Small intestine (tissue), 16 donors: ENCODE results near the gene RAB31. TPM values are rescaled to one million over a fixed set of nuclear protein-coding genes. Genes with fewer than 3 reads are reported as not detected.

ENCODE experiments used
- DNase-seq, 2 donors: peaks; one replicate each; pipeline versions ENCODE4 v3.0.0 to v3.0.0-alpha.2; 2013
- FAIRE-seq: peaks from 2 replicates; lab custom pipeline; 2012; peaks lifted over from hg19 to GRCh38; lab: Jason Lieb, UNC
- H3K27ac ChIP-seq, 3 donors: one replicate each; pipeline ENCODE4 v1.5.1; 2013; ENCODE audit warnings: low read length in 2 of 3, mild to moderate bottlenecking in 2 of 3, control low read depth in 1 of 3, inconsistent platforms in 1 of 3, low read depth in 1 of 3, moderate library complexity in 1 of 3
- H3K27me3 ChIP-seq, 3 donors: one replicate each; pipeline ENCODE4 v1.6.1; 2013; ENCODE audit warnings: low read length in 3 of 3, inconsistent platforms in 1 of 3; ENCODE audit not compliant: control insufficient read depth in 3 of 3, insufficient read depth in 3 of 3
- H3K36me3 ChIP-seq, 3 donors: one replicate each; pipeline ENCODE4 v1.6.1; 2013; ENCODE audit warnings: low read length in 3 of 3, inconsistent platforms in 1 of 3, low read depth in 1 of 3, mild to moderate bottlenecking in 1 of 3, moderate library complexity in 1 of 3; ENCODE audit not compliant: control insufficient read depth in 3 of 3, insufficient read depth in 2 of 3
- H3K4me1 ChIP-seq, 3 donors: one replicate each; pipeline ENCODE4 v1.6.1; 2013; ENCODE audit warnings: low read length in 2 of 3, inconsistent platforms in 1 of 3, low read depth in 1 of 3, mild to moderate bottlenecking in 1 of 3, moderate library complexity in 1 of 3; ENCODE audit not compliant: control insufficient read depth in 3 of 3, insufficient read depth in 2 of 3
- H3K4me3 ChIP-seq, 3 donors: one replicate each; pipeline ENCODE4 v1.5.1; 2013; ENCODE audit warnings: low read length in 3 of 3, control low read depth in 1 of 3, inconsistent platforms in 1 of 3, low read depth in 1 of 3, mild to moderate bottlenecking in 1 of 3, moderate library complexity in 1 of 3
- H3K9me3 ChIP-seq, 2 donors: one replicate each; pipeline ENCODE4 v1.6.1; 2013; ENCODE audit warnings: low read depth in 1 of 2, low read length in 1 of 2; ENCODE audit not compliant: control insufficient read depth in 2 of 2, insufficient read depth in 1 of 2
- WGBS, 3 donors: extraction: QIAGEN DNeasy Blood & Tissue Kit; methylation state at CpG; one replicate each; pipeline ENCODE4 v1.1.7; 2013; 5-methylcytosine and 5-hydroxymethylcytosine counted together
- long read RNA-seq, 10 donors: transcript quantifications; one replicate each; lab custom pipeline, GENCODE V29; 2026
- polyA plus RNA-seq, 4 donors: library from polyadenylated mRNA; stranded (reverse) in 3 of 4; unstranded in 1 of 4; fragments of 200-250 nt in 3 of 4; fragments of 120-200 nt in 1 of 4; gene quantifications; one replicate each; pipeline versions ENCODE4 v1.2.1 to v1.2.3, GENCODE V29; 2013
- donor health status: healthy with polysubstance abuse.
- donor health status: control.
- donor health status: control.
- donor health status: Bipolar disorder and iron deficiency.
- donor health status: healthy.

Gene RAB31
- 10 to 100 TPM in 2 of 4 donors, 1 to 10 TPM in 2; 4.2 to 18.4 (median 12.3) TPM for polyA plus RNA-seq
- long read RNA-seq, donor 1 = 0 reads
- long read RNA-seq, donor 2, full-length matches to known transcripts = 2 of 2 reads
- long read RNA-seq, donor 2, partial matches to known transcripts = 0 of 2 reads
- long read RNA-seq, donor 2, other reads (novel, unspliced or antisense) = 0 of 2 reads
- long read RNA-seq, donor 3, full-length matches to known transcripts = 6 of 6 reads
- long read RNA-seq, donor 3, partial matches to known transcripts = 0 of 6 reads
- long read RNA-seq, donor 3, other reads (novel, unspliced or antisense) = 0 of 6 reads
- long read RNA-seq, donor 4 = 0 reads
- long read RNA-seq, donor 5, full-length matches to known transcripts = 2 of 2 reads
- long read RNA-seq, donor 5, partial matches to known transcripts = 0 of 2 reads
- long read RNA-seq, donor 5, other reads (novel, unspliced or antisense) = 0 of 2 reads
- long read RNA-seq, donor 6 = 0 reads
- long read RNA-seq, donor 7, full-length matches to known transcripts = 4 of 4 reads
- long read RNA-seq, donor 7, partial matches to known transcripts = 0 of 4 reads
- long read RNA-seq, donor 7, other reads (novel, unspliced or antisense) = 0 of 4 reads
- long read RNA-seq, donor 8 = 0 reads
- long read RNA-seq, donor 9, full-length matches to known transcripts = 1 of 1 reads
- long read RNA-seq, donor 9, partial matches to known transcripts = 0 of 1 reads
- long read RNA-seq, donor 9, other reads (novel, unspliced or antisense) = 0 of 1 reads
- long read RNA-seq, donor 10, full-length matches to known transcripts = 14 of 14 reads
- long read RNA-seq, donor 10, partial matches to known transcripts = 0 of 14 reads
- long read RNA-seq, donor 10, other reads (novel, unspliced or antisense) = 0 of 14 reads

DNA sequence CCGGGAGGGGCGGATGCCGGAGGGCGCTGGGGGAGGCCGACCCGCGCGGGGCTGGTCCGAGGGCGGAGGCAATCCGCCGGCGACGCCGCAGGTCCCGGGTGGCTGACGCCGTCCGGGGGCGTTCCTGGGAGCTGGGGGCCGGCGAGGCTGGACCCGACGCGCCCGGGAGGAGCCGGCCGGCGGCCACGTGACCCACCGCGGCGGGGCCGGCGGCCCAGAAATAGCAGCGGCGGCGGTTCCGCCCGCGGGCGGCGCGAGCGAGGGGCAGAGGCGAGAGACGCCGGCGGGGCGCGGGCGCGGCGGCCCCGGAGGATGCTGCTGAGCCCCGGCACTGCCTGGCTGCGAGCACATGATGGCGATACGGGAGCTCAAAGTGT lies at the start of gene RAB31:
TSS of gene RAB31 (plus strand) at position 245 of the 377 bp plus-strand sequence. CDS start at position 350, 105 bp downstream.
- Histone ChIP-seq H3K4me1 (peaks cover 0 to 8% (median 3%) of the 10 kb centered on the region in 3 donors), H3K27me3 (peaks cover 0 to 53% (median 0%) of the 10 kb centered on the region in 3 donors), H3K9me3 (no peaks in the 10 kb centered on the region), H3K27ac (peak within 1 kb of the TSS; percentile 42 to 91 (median 82)), H3K36me3 (no peaks in the 10 kb centered on the region), H3K4me3 (peak within 1 kb of the TSS; percentile 58 to 70 (median 58))
- DNase-seq = peak; percentile 29 to 82
- WGBS, 3 donors = 1 to 2% (median 1%) methylated on average over 13 to 59 of the region's 59 CpGs
- no peak for FAIRE-seq

DNA sequence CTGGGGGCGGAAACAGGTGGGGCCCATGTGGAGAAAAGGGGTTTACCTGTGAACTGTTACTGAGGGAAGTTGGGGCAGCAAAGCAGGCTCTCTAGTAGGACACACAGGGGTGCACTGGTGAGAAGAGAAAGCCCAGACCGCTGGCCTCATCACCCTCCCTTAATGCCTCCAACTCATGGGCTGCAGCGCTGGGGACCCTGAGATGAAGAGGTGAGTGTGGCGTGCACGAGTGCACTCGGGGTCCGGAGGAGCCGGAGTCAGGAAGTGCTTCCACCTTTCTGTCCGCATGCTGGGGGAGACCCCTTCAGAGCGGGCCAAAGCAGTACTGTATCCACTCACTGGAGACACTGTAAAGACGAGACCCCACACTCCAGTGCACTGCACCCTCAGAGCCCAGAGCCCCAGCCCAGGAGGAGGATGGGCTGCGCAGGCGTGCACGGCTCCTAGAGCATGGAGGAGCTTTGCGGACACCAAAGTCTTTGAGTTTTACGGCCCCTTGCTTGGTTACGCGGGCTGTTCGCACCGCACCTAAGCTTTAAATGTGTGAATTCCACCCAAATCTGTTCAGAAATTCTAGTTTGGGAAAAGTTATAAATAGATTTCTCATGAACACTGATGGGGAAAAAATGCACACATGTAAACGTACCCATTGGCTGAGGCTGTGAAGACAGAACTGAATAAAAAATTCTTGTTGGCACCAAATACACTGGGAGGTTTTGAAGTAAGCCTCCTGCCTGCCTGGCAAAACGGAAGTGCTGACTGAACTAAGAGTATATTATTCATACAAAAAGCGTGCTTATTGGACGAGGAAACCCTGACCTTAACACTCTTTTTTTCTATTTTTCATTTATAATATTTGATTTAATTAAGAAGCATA lies 48.4 kb upstream of the RAB31 start:
- H3K27me3 ChIP-seq = no peaks in the 10 kb centered on the region
- WGBS, 3 donors = 91 to 95% (median 93%) methylated on average over 24 of the region's 24 CpGs
- no peaks in the 10 kb centered on the region for H3K36me3 ChIP-seq
- peaks cover 0 to 5% (median 0%) of the 10 kb centered on the region in 3 donors for H3K4me1 ChIP-seq
- no peak overlapping the region for H3K4me3 ChIP-seq
- FAIRE-seq (no peak), DNase-seq (no peak)
- no peaks in the 10 kb centered on the region for H3K9me3 ChIP-seq
- H3K27ac ChIP-seq = no peak overlapping the region

DNA sequence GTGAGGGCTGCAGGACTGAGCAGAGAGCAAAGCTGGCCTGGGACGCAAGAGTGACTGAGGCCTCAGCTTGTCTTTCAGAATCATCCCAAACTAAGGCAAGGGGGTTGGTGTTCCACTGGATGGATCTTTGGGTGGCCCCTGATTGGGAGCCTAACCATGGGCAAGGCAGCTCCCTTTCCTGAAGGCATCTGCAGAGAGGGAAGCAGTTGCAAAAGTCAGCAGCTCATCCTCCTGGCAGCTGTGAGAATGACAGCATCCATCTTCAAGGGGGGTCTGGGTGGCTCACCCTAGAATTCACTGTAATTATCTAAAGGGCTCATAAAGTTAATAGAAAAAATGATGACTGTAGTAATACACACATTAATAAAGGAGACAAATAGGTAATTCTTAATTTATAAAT lies 46.5 kb upstream of the RAB31 start:
- FAIRE-seq (no peak), DNase-seq (no peak)
- H3K27me3 ChIP-seq = no peaks in the 10 kb centered on the region

GRCh38 chr18:9663377-9663776 lies 44.7 kb upstream of the RAB31 start:
- 84 to 90% (median 87%) methylated on average over 8 of the region's 8 CpGs for WGBS, 3 donors
- H3K4me1 ChIP-seq = peaks cover 0 to 8% (median 0%) of the 10 kb centered on the region in 3 donors
- peak in 1 of 2 donors; percentile 23 for DNase-seq
- H3K27me3 ChIP-seq = no peaks in the 10 kb centered on the region
- H3K27ac ChIP-seq = no peak overlapping the region
- FAIRE-seq = no peak
- H3K9me3 ChIP-seq = no peaks in the 10 kb centered on the region
- no peak overlapping the region for H3K4me3 ChIP-seq
- no peaks in the 10 kb centered on the region for H3K36me3 ChIP-seq

More for the DNA sequence above, 46.5 kb upstream of the RAB31 start:
- Histone ChIP-seq H3K4me1 (peaks cover 0 to 11% (median 0%) of the 10 kb centered on the region in 3 donors), H3K36me3 (no peaks in the 10 kb centered on the region), H3K9me3 (no peaks in the 10 kb centered on the region), H3K4me3 (no peak overlapping the region), H3K27ac (no peak overlapping the region)
- WGBS, 3 donors = 91 to 100% (median 100%) methylated on average over 1 of the region's 1 CpG

- Histone ChIP-seq H3K4me3 (no peak overlapping the region), H3K4me1 (peaks cover 0 to 8% (median 0%) of the 10 kb centered on the region in 3 donors), H3K27ac (no peak overlapping the region), H3K36me3 (no peaks in the 10 kb centered on the region), H3K9me3 (no peaks in the 10 kb centered on the region), H3K27me3 (no peaks in the 10 kb centered on the region)
- WGBS, 3 donors = 55 to 77% (median 69%) methylated on average over 3 of the region's 3 CpGs
- FAIRE-seq = no peak
- peak in 1 of 2 donors; percentile 50 for DNase-seq
Measured at GRCh38 chr18:9665314-9665713, 42.8 kb upstream of the RAB31 start.

- FAIRE-seq (no peak), DNase-seq (no peak)
- no peaks in the 10 kb centered on the region for H3K27me3 ChIP-seq
- H3K4me3 ChIP-seq = no peak overlapping the region
- no peak overlapping the region for H3K27ac ChIP-seq
- H3K4me1 ChIP-seq = peaks cover 0 to 8% (median 0%) of the 10 kb centered on the region in 3 donors
- no peaks in the 10 kb centered on the region for H3K9me3 ChIP-seq
- WGBS, 3 donors = 88 to 93% (median 90%) methylated on average over 3 of the region's 3 CpGs
- no peaks in the 10 kb centered on the region for H3K36me3 ChIP-seq
Measured at GRCh38 chr18:9666548-9666947, 41.6 kb upstream of the RAB31 start.

- 96 to 98% (median 97%) methylated on average over 3 of the region's 3 CpGs for WGBS, 3 donors
- Histone ChIP-seq H3K9me3 (no peaks in the 10 kb centered on the region), H3K4me3 (no peak overlapping the region), H3K27ac (no peak overlapping the region), H3K36me3 (no peaks in the 10 kb centered on the region), H3K27me3 (no peaks in the 10 kb centered on the region), H3K4me1 (peaks cover 0 to 19% (median 0%) of the 10 kb centered on the region in 3 donors)
- DNase-seq = no peak
- no peak for FAIRE-seq
Measured at GRCh38 chr18:9669016-9669415, 39.1 kb upstream of the RAB31 start.
